K562 (cell line): Measurements from ENCODE around the gene CSDE1. TPM values are rescaled to one million over a fixed set of nuclear protein-coding genes. Genes with fewer than 3 reads are reported as not detected.

Source experiments
- BRF1 ChIP-seq: IDR thresholded peaks from 3 replicates; pipeline ENCODE4 v1.6.1; 2011; ENCODE audit warnings: borderline replicate concordance, mild to moderate bottlenecking; ENCODE audit not compliant: insufficient read length; ENCODE audit errors: extremely low read depth
- CHD1 ChIP-seq: fragments of 200-600 bp; sonication (generic); IDR thresholded peaks from one replicate; pipeline ENCODE4 v1.6.1; 2012; ENCODE audit warnings: mild to moderate bottlenecking, moderate library complexity, low read length, inconsistent platforms
- EHMT2 ChIP-seq: fragments of 450-650 bp; IDR thresholded peaks from 2 replicates; pipeline ENCODE4 v1.6.1; 2018; ENCODE audit warnings: antibody characterized with exemption
- FIP1L1 ChIP-seq: fragments of 200-400 bp; formaldehyde crosslinking; IDR thresholded peaks from 2 replicates; pipeline ENCODE4 v1.6.1; 2018; ENCODE audit warnings: mild to moderate bottlenecking, low read depth, low read length; ENCODE audit not compliant: poor library complexity, severe bottlenecking
- FOXP1 ChIP-seq: sonication (generic); formaldehyde crosslinking; IDR thresholded peaks from 2 replicates; pipeline ENCODE4 v1.8.0; 2022; ENCODE audit warnings: mild to moderate bottlenecking, missing genetic modification reagents
- GATAD2A ChIP-seq: fragments of 450-650 bp; IDR thresholded peaks from 2 replicates; pipeline ENCODE4 v1.6.1; 2017
- HDGF ChIP-seq: fragments of 450-650 bp; IDR thresholded peaks from 2 replicates; pipeline ENCODE4 v1.6.1; 2016
- MTA1 ChIP-seq: fragments of 450-650 bp; IDR thresholded peaks from 2 replicates; pipeline ENCODE4 v1.6.1; 2017; ENCODE audit warnings: borderline replicate concordance
- NCOA2 ChIP-seq, 2 experiments: fragments of 450-650 bp; IDR thresholded peaks; 2 replicates each; pipeline ENCODE4 v1.6.1; 2018; ENCODE audit warnings: mild to moderate bottlenecking in 2 of 2, moderate library complexity in 1 of 2; ENCODE audit not compliant: partially characterized antibody in 2 of 2
- NONO ChIP-seq, 2 experiments: fragments of 200-400 bp in 1 of 2; fragments of 450-650 bp in 1 of 2; formaldehyde crosslinking in 1 of 2; IDR thresholded peaks; 2 replicates each; pipeline ENCODE4 v1.6.1; 2017; ENCODE audit warnings: low read depth in 2 of 2, mild to moderate bottlenecking in 2 of 2, moderate library complexity in 2 of 2, low read length in 1 of 2
- NR2C2 ChIP-seq, 2 experiments: fragments of 200-800 bp in 1 of 2; sonication (Bioruptor generic) in 1 of 2; sonication (generic) in 1 of 2; formaldehyde crosslinking in 1 of 2; IDR thresholded peaks; 2 replicates each; pipeline versions ENCODE4 v1.6.1 to v1.8.0; 2016 to 2022; ENCODE audit warnings: mild to moderate bottlenecking in 1 of 2, missing compliant biosample characterization in 1 of 2, missing genetic modification characterization in 1 of 2, missing genetic modification reagents in 1 of 2
- PBX2 ChIP-seq, 2 experiments: IDR thresholded peaks in 1 of 2; conservative IDR thresholded peaks in 1 of 2; 2 replicates each; pipeline ENCODE4 v1.6.1; 2016; ENCODE audit warnings: low read depth in 2 of 2, mild to moderate bottlenecking in 1 of 2, missing compliant biosample characterization in 1 of 2, missing genetic modification characterization in 1 of 2, moderate library complexity in 1 of 2
- RAD21 ChIP-seq, 2 experiments: fragments of 250-450 bp in 1 of 2; fragments of 450-650 bp in 1 of 2; sonication (Bioruptor Pico) in 1 of 2; formaldehyde crosslinking in 1 of 2; IDR thresholded peaks in 1 of 2; conservative IDR thresholded peaks in 1 of 2; 2 replicates each; pipeline versions ENCODE4 v1.4.0 to v1.8.0; 2020 to 2022; ENCODE audit warnings: mild to moderate bottlenecking in 2 of 2, moderate library complexity in 1 of 2
- SAP30 ChIP-seq: fragments of 200-600 bp; sonication (generic); IDR thresholded peaks from 2 replicates; pipeline ENCODE4 v1.6.1; 2012; ENCODE audit warnings: borderline replicate concordance, low read depth, mild to moderate bottlenecking, moderate library complexity, low read length, control low read depth, inconsistent platforms; ENCODE audit not compliant: insufficient read depth, poor library complexity, severe bottlenecking
- SMARCC2 ChIP-seq: fragments of 450-650 bp; IDR thresholded peaks from 2 replicates; pipeline ENCODE4 v1.6.1; 2017; ENCODE audit warnings: antibody characterized with exemption, moderate library complexity, mild to moderate bottlenecking, low read depth
- SMARCE1 ChIP-seq: fragments of 450-650 bp; IDR thresholded peaks from 2 replicates; pipeline ENCODE4 v1.7.1; 2016; ENCODE audit warnings: mild to moderate bottlenecking
- TBL1XR1 ChIP-seq, 2 experiments: IDR thresholded peaks; 2 replicates each; pipeline ENCODE4 v1.6.1; 2012; ENCODE audit warnings: improper control_type of control experiment in 2 of 2, low read length in 2 of 2, mild to moderate bottlenecking in 1 of 2
- TCF3 ChIP-seq: sonication (generic); formaldehyde crosslinking; IDR thresholded peaks from 2 replicates; pipeline ENCODE4 v1.4.0; 2020; ENCODE audit warnings: mild to moderate bottlenecking, missing genetic modification reagents
- ZKSCAN8 ChIP-seq: fragments of 200-800 bp; sonication (Bioruptor generic); IDR thresholded peaks from 2 replicates; pipeline ENCODE4 v1.6.1; 2016; ENCODE audit warnings: missing genetic modification characterization, missing compliant biosample characterization
- ZNF121 ChIP-seq: sonication (generic); formaldehyde crosslinking; conservative IDR thresholded peaks from 2 replicates; pipeline ENCODE4 v1.8.0; 2022; ENCODE audit warnings: missing genetic modification reagents
- ZNF253 ChIP-seq: fragments of 250-450 bp; sonication (Bioruptor Pico); conservative IDR thresholded peaks from 2 replicates; pipeline ENCODE4 v1.6.1; 2021; ENCODE audit warnings: mild to moderate bottlenecking
- ZNF282 ChIP-seq: sonication (generic); formaldehyde crosslinking; IDR thresholded peaks from 2 replicates; pipeline ENCODE4 v1.8.1; 2023; ENCODE audit warnings: missing genetic modification reagents
- ZZZ3 ChIP-seq: fragments of 450-650 bp; IDR thresholded peaks from 2 replicates; pipeline ENCODE4 v1.6.1; 2016; ENCODE audit warnings: antibody characterized with exemption, mild to moderate bottlenecking, moderate library complexity
- polyA plus RNA-seq, 8 experiments: library from polyadenylated mRNA; depleted of rRNA in 4 of 8; stranded (reverse) in 5 of 8; unstranded in 3 of 8; fragments of >200 nt; fragmentation: Nextera tagmentation in 2 of 8; fragmentation: Illumina TruSeq in 1 of 8; extraction: Ambion mirVana in 2 of 8; extraction: Trizol in 1 of 8; gene quantifications; 2 replicates each; pipeline versions ENCODE4 v1.2.1 to v1.2.3, GENCODE V29; 2011 to 2014; ENCODE audit warnings: inconsistent platforms in 1 of 8, missing spikeins in 1 of 8
- total RNA-seq, 7 experiments: library from RNA; depleted of rRNA in 6 of 7; stranded (reverse); fragments of >200 nt in 6 of 7; fragmentation: Illumina TruSeq in 2 of 7; extraction: Trizol in 2 of 7; gene quantifications; 2 replicates each; pipeline versions ENCODE4 v1.2.1 to v1.2.3, GENCODE V29; 2011 to 2021; ENCODE audit warnings: low replicate concordance in 1 of 7

CSDE1 gene
- total and polyA plus RNA-seq, 9 of the 15 experiments (the other 6 are each of a cell fraction or from before 2014, with no cell fraction given): 174 to 538 (median 403) TPM

GRCh38 chr1:114757455-114758255 is at the start of gene CSDE1 (continued):
- TF ChIP-seq TBL1XR1 (IDR thresholded peaks at IDR 0.05; ENCODE audit: low read length in 2 of 2) (peak; percentile 38 to 69; a peak in 1 of 4 replicates), ZNF121 (CRISPR knock-in tag) (no peak), ZNF282 (no peak), NCOA2 (IDR thresholded peaks at IDR 0.05; ENCODE audit: partially characterized antibody in 2 of 2) (no peak), ZZZ3 (peak; percentile 58; the same call in 1 of the 2 replicates), GATAD2A (peak; percentile 40; the same call in 1 of the 2 replicates), ZNF253 (CRISPR knock-in tag) (no peak), HDGF (no peak; the same call in 1 of the 2 replicates), NR2C2 (CRISPR knock-in tag; IDR thresholded peaks at IDR 0.05) (0 out of 2 replicates have a peak, but pooled peaks have one; percentile 38), NR2C2 (tag; IDR thresholded peaks at IDR 0.05) (peak; percentile 90), FIP1L1 (peak; percentile 59), MTA1 (peak; percentile 86), SMARCC2 (peak; percentile 57; the same call in 1 of the 2 replicates), BRF1 (no peak), CHD1 (peak; percentile 100), ZKSCAN8 (CRISPR knock-in tag) (no peak), TCF3 (CRISPR knock-in tag) (0 out of 2 replicates have a peak, but pooled peaks have one; percentile 10), SMARCE1 (peak; percentile 62), FOXP1 (0 out of 2 replicates have a peak, but pooled peaks have one; percentile 6), PBX2 (CRISPR knock-in tag; IDR thresholded peaks at IDR 0.05; ENCODE audit: low read depth) (no peak), PBX2 (tag; conservative IDR thresholded peaks at IDR 0.05; ENCODE audit: low read depth) (no peak), NONO (IDR thresholded peaks at IDR 0.05; ENCODE audit: low read depth in 2 of 2, low read length in 1 of 2) (0 out of 4 replicates have a peak, but pooled peaks of 1 of the 2 experiments have one; percentile 9), RAD21 (CRISPR knock-in tag; conservative IDR thresholded peaks at IDR 0.05 in 1 of 2, IDR thresholded peaks at IDR 0.05 in 1 of 2) (peak; percentile 32 to 62; a peak in 3 of 4 replicates), EHMT2 (peak; percentile 92), SAP30 (peak; percentile 46)
